SK-N-MC (cell line): ENCODE measurements around the gene PTH2R.

Experiments
- EZH2 ChIP-seq: fragments of 200-600 bp; sonication (generic); IDR thresholded peaks from one replicate; pipeline ENCODE4 v1.6.1; 2017; ENCODE audit warnings: antibody characterized with exemption
- POLR2AphosphoS5 ChIP-seq: IDR thresholded peaks from 2 replicates; pipeline ENCODE4 v1.6.1; 2012; ENCODE audit warnings: mild to moderate bottlenecking, low read depth, low read length, borderline replicate concordance

GRCh38 chr2:208463721-208464120, 57.1 kb downstream of the PTH2R start:
- TF ChIP-seq EZH2 (no peak), POLR2AphosphoS5 (no peak)
